ENCODE measurements around the gene ARHGAP4. TPM values are rescaled to one million over a fixed set of nuclear protein-coding genes. Genes with fewer than 3 reads are reported as not detected.
A peak's percentile ranks its signal among the peaks of the same experiment; 100 is the strongest.

The ARHGAP4 gene
- polyA plus RNA-seq, 3 donors: 51.5 to 508 (median 64.4) TPM

DNA sequence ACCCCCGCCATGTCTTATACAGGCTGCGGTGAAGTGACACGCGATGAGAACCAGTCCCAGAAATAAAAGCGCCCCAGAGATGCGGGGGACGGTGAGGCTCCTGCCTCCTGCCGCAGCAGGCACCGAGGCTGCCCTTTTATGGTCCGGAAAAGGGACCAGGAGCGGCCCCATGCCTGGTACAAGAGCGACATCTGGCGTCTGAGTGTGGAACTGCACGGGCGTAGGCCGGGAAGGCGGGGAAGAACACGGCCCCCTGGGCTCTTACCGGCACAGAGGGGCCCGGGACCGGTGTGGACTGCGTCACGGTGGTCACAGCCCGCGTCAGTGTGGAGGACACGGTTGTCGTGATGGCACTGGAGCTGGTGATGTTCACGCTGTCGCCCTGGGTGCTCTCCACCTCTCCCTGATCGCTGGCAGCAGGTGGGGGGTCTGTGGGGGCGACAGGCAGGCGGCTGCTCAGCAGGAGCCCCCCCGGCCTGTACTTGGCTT is 27.3 kb upstream of the ARHGAP4 start:
- H3K4me1 Mint-ChIP-seq: peaks cover 1% of the 10 kb centered on the region
- Histone ChIP-seq H3K27me3 (ENCODE audit: control insufficient read depth in 2 of 2, insufficient read depth in 2 of 2, low read length in 2 of 2) (no peaks in the 10 kb centered on the region), H3K4me1 (ENCODE audit: control insufficient read depth in 1 of 2, insufficient read depth in 2 of 2, low read length in 2 of 2) (peaks cover 0 to 6% of the 10 kb centered on the region in 2 donors), H4K20me1 (ENCODE audit: insufficient read depth, low read length) (peaks cover 96% of the 10 kb centered on the region), H3K36me3 (replicated peaks in 1 of 2; ENCODE audit: control insufficient read depth in 1 of 2, insufficient read depth in 2 of 2, low read length in 2 of 2) (peaks cover 77 to 92% of the 10 kb centered on the region in 2 donors), H3K9me3 (replicated peaks in 1 of 2; ENCODE audit: control insufficient read depth in 1 of 2, insufficient read depth in 1 of 2, low read length in 2 of 2) (no peaks in the 10 kb centered on the region), H3K9ac (ENCODE audit: insufficient read depth, low read length, poor library complexity, severe bottlenecking) (no peak overlapping the region), H2AFZ (ENCODE audit: insufficient read depth, low read depth, low read length, poor library complexity, severe bottlenecking) (no peak overlapping the region), H3K4me3 (replicated peaks in 1 of 3; ENCODE audit: low read depth in 2 of 3, low read length in 3 of 3) (no peak overlapping the region), H3K4me2 (replicated peaks; ENCODE audit: extremely low read depth, low read length, poor library complexity, severe bottlenecking) (no peak overlapping the region), H3K27ac (ENCODE audit: low read depth in 1 of 2, low read length in 2 of 2) (no peak overlapping the region), H3K79me2 (ENCODE audit: insufficient read depth, low read length) (peaks cover 6% of the 10 kb centered on the region)
- intact Hi-C loops (cut with micrococcal nuclease): loop anchor here (5.0 to 10.0 kb wide), 3 partner anchors 36 to 191 kb away; partner anchors contain the start of gene PLXNB3 (in 2 of the 2)
- peaks cover 0 to 3% (median 0%) of the 10 kb centered on the region in 7 donors for H3K9me3 Mint-ChIP-seq
- WGBS (ENCODE audit: insufficient coverage): 38% methylated on average over 9 of the region's 33 CpGs
- H3K27me3 Mint-ChIP-seq (ENCODE audit: low read depth in 3 of 3): peaks cover 0 to 6% (median 0%) of the 10 kb centered on the region in 3 donors
- peak overlapping the region in 1 of 7 donors; percentile 41 for H3K27ac Mint-ChIP-seq
- H3K36me3 Mint-ChIP-seq: peaks cover 55 to 93% of the 10 kb centered on the region in 2 donors
- TF ChIP-seq, protein P1, sequence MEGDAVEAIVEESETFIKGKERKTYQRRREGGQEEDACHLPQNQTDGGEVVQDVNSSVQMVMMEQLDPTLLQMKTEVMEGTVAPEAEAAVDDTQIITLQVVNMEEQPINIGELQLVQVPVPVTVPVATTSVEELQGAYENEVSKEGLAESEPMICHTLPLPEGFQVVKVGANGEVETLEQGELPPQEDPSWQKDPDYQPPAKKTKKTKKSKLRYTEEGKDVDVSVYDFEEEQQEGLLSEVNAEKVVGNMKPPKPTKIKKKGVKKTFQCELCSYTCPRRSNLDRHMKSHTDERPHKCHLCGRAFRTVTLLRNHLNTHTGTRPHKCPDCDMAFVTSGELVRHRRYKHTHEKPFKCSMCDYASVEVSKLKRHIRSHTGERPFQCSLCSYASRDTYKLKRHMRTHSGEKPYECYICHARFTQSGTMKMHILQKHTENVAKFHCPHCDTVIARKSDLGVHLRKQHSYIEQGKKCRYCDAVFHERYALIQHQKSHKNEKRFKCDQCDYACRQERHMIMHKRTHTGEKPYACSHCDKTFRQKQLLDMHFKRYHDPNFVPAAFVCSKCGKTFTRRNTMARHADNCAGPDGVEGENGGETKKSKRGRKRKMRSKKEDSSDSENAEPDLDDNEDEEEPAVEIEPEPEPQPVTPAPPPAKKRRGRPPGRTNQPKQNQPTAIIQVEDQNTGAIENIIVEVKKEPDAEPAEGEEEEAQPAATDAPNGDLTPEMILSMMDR (IDR thresholded peaks at IDR 0.05): peak; percentile 87
- H3K4me3 Mint-ChIP-seq: no peak overlapping the region
- DNase-seq: peak; percentile 49 to 61 (median 60)

DNA sequence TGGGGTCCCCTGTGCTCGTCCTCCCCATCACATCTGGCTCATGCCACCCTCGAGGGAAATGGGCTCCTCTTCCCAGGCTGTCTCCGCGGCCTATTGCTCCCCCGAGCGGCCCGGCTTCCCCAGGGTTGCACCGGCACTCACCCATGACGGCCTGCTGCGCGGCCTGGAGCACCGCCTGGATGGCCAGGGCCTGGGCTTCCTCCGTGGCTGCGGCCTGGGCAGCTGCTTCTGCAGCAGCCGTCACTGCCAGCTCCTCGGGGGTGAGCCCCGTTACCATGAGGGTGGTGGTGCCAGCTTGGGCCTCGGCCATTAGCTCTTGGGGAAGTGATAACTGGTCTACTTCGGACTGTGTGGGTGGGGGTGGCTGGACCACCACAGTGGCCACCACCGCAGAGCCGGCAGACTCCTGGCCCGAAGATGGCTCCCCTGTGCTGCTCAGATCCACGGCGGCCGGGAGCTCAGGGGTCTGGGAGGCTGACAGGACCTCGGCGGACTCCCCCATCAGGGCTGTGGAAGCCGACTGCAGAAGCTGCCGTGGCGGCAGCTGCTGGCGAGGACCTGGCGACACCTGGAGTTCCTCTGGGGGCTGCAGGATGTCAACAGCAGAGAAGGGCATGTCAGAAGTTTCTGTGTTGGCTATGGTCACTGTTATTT is 26.4 kb upstream of the ARHGAP4 start:
- DNase-seq: no peak
- Histone ChIP-seq H3K4me1 (ENCODE audit: control insufficient read depth in 1 of 2, insufficient read depth in 2 of 2, low read length in 2 of 2) (peaks cover 0 to 10% of the 10 kb centered on the region in 2 donors), H3K4me3 (replicated peaks in 1 of 3; ENCODE audit: low read depth in 2 of 3, low read length in 3 of 3) (no peak overlapping the region), H3K27me3 (ENCODE audit: control insufficient read depth in 2 of 2, insufficient read depth in 2 of 2, low read length in 2 of 2) (no peaks in the 10 kb centered on the region), H3K9ac (ENCODE audit: insufficient read depth, low read length, poor library complexity, severe bottlenecking) (no peak overlapping the region), H3K79me2 (ENCODE audit: insufficient read depth, low read length) (peaks cover 6% of the 10 kb centered on the region), H3K27ac (ENCODE audit: low read depth in 1 of 2, low read length in 2 of 2) (no peak overlapping the region), H3K4me2 (replicated peaks; ENCODE audit: extremely low read depth, low read length, poor library complexity, severe bottlenecking) (no peak overlapping the region), H2AFZ (ENCODE audit: insufficient read depth, low read depth, low read length, poor library complexity, severe bottlenecking) (no peak overlapping the region), H3K9me3 (replicated peaks in 1 of 2; ENCODE audit: control insufficient read depth in 1 of 2, insufficient read depth in 1 of 2, low read length in 2 of 2) (no peaks in the 10 kb centered on the region), H3K36me3 (replicated peaks in 1 of 2; ENCODE audit: control insufficient read depth in 1 of 2, insufficient read depth in 2 of 2, low read length in 2 of 2) (peaks cover 75 to 90% of the 10 kb centered on the region in 2 donors), H4K20me1 (ENCODE audit: insufficient read depth, low read length) (peaks cover 96% of the 10 kb centered on the region)
- Mint-ChIP-seq H3K36me3 (peaks cover 51 to 88% of the 10 kb centered on the region in 2 donors), H3K27me3 (ENCODE audit: low read depth in 3 of 3) (peaks cover 0 to 6% (median 0%) of the 10 kb centered on the region in 3 donors), H3K9me3 (peaks cover 0 to 5% (median 0%) of the 10 kb centered on the region in 7 donors), H3K4me1 (peaks cover 4% of the 10 kb centered on the region), H3K27ac (peak overlapping the region in 1 of 7 donors; percentile 65), H3K4me3 (no peak overlapping the region)
- 97% methylated on average over 21 of the region's 32 CpGs for WGBS (ENCODE audit: insufficient coverage)
- TF ChIP-seq, protein P1 (IDR thresholded peaks at IDR 0.05): no peak
- intact Hi-C loops (cut with micrococcal nuclease): loop anchor here (5.0 to 10.0 kb wide), 3 partner anchors 35 to 190 kb away; partner anchors contain the start of gene PLXNB3 (in 2 of the 2)
